SU-DHL-6 (cell line): ENCODE data around the gene TGM3.

ENCODE experiments used
- H2AFZ ChIP-seq: fragments of 200-600 bp; sonication (generic); 2 replicates; pipeline ENCODE4 v1.6.1; 2014; ENCODE audit warnings: low read depth, mild to moderate bottlenecking, moderate library complexity, mixed read lengths, antibody characterized with exemption, low read length; ENCODE audit not compliant: severe bottlenecking
- H3F3A ChIP-seq: fragments of 200-600 bp; shearing (Covaris generic); 2 replicates; pipeline ENCODE4 v1.6.0; 2016; ENCODE audit warnings: antibody characterized with exemption, mild to moderate bottlenecking; ENCODE audit not compliant: insufficient read depth
- H3K27ac ChIP-seq: fragments of 200-600 bp; sonication (generic); 2 replicates; pipeline ENCODE4 v1.5.1; 2016; ENCODE audit warnings: low read depth, mild to moderate bottlenecking, low read length, moderate library complexity, mixed read lengths
- H3K27me3 ChIP-seq: fragments of 200-600 bp; sonication (generic), shearing (Covaris generic); 2 replicates; pipeline ENCODE4 v1.6.0; 2014; ENCODE audit warnings: mild to moderate bottlenecking, low read length
- H3K36me3 ChIP-seq: fragments of 200-600 bp; sonication (generic); 2 replicates; pipeline ENCODE4 v1.6.1; 2014; ENCODE audit warnings: mild to moderate bottlenecking, low read length, mixed read lengths
- H3K4me2 ChIP-seq: fragments of 300-600, 200-600 bp; shearing (Covaris generic), sonication (generic); 2 replicates; pipeline ENCODE4 v1.6.0; 2014; ENCODE audit warnings: low read length, low read depth, mild to moderate bottlenecking; ENCODE audit not compliant: poor library complexity, severe bottlenecking
- H3K4me3 ChIP-seq: fragments of 200-600 bp; sonication (generic); 2 replicates; pipeline ENCODE4 v1.5.1; 2014; ENCODE audit warnings: antibody characterized with exemption, low read length, mild to moderate bottlenecking, mixed read lengths; ENCODE audit not compliant: insufficient read depth, poor library complexity, severe bottlenecking
- H3K79me2 ChIP-seq: fragments of 200-600 bp; sonication (generic); 2 replicates; pipeline ENCODE4 v1.6.1; 2014; ENCODE audit warnings: mild to moderate bottlenecking, low read length, moderate library complexity; ENCODE audit not compliant: insufficient read depth
- H3K9ac ChIP-seq: fragments of 200-600 bp; sonication (generic); 2 replicates; pipeline ENCODE4 v1.7.0; 2014; ENCODE audit warnings: mild to moderate bottlenecking, low read length
- H3K9me2 ChIP-seq: fragments of 200-600 bp; sonication (generic); replicated peaks from 2 replicates; pipeline ENCODE4 v1.6.1; 2014; ENCODE audit warnings: low read length; ENCODE audit not compliant: insufficient read depth
- H3K9me3 ChIP-seq: fragments of 200-600 bp; sonication (generic); 2 replicates; pipeline ENCODE4 v1.6.1; 2014; ENCODE audit warnings: low read length, mixed read lengths; ENCODE audit not compliant: insufficient read depth
- H4K20me1 ChIP-seq: fragments of 200-600 bp; sonication (generic); 2 replicates; pipeline ENCODE4 v1.6.1; 2014; ENCODE audit warnings: low read depth, mild to moderate bottlenecking, antibody characterized with exemption, low read length, moderate library complexity, mixed read lengths
- CTCF ChIP-seq: fragments of 200-600 bp; sonication (generic); IDR thresholded peaks from one replicate; pipeline ENCODE4 v1.5.1; 2017; ENCODE audit warnings: antibody characterized with exemption, mild to moderate bottlenecking, low read length, moderate library complexity; ENCODE audit not compliant: insufficient read depth, poor library complexity, severe bottlenecking
- EZH2phosphoT487 ChIP-seq: fragments of 200-600 bp; sonication (generic), shearing (Covaris generic); conservative IDR thresholded peaks from 2 replicates; pipeline ENCODE4 v1.6.1; 2018; ENCODE audit warnings: mild to moderate bottlenecking, antibody characterized with exemption, low read length, moderate library complexity, mixed read lengths

Gene TGM3

GRCh38 chr20:2341336-2341735 lies 45.5 kb downstream of the TGM3 start:
- Histone ChIP-seq H3K4me2 (no peak overlapping the region), H3K4me3 (no peak overlapping the region), H3F3A (no peaks in the 10 kb centered on the region), H3K9me3 (no peaks in the 10 kb centered on the region), H3K9me2 (no peaks in the 10 kb centered on the region), H3K27me3 (no peaks in the 10 kb centered on the region), H4K20me1 (no peaks in the 10 kb centered on the region), H3K27ac (no peak overlapping the region), H3K36me3 (no peaks in the 10 kb centered on the region), H3K79me2 (no peaks in the 10 kb centered on the region), H3K9ac (no peak overlapping the region), H2AFZ (no peak overlapping the region)
- TF ChIP-seq CTCF (no peak), EZH2phosphoT487 (no peak)

- Histone ChIP-seq H4K20me1 (no peaks in the 10 kb centered on the region), H3K27ac (no peak overlapping the region), H3K4me2 (no peak overlapping the region), H3K27me3 (no peaks in the 10 kb centered on the region), H3K4me3 (no peak overlapping the region), H3K36me3 (no peaks in the 10 kb centered on the region), H2AFZ (no peak overlapping the region), H3F3A (no peaks in the 10 kb centered on the region), H3K9ac (no peak overlapping the region), H3K9me2 (no peaks in the 10 kb centered on the region), H3K9me3 (no peaks in the 10 kb centered on the region), H3K79me2 (no peaks in the 10 kb centered on the region)
- TF ChIP-seq CTCF (no peak), EZH2phosphoT487 (no peak)
Observed at GRCh38 chr20:2342243-2342642, 46.4 kb downstream of the TGM3 start.

GRCh38 chr20:2346188-2346587 lies 50.4 kb downstream of the TGM3 start:
- Histone ChIP-seq H3K9ac (no peak overlapping the region), H3K79me2 (no peaks in the 10 kb centered on the region), H3K27ac (no peak overlapping the region), H3K9me3 (no peaks in the 10 kb centered on the region), H3K4me3 (no peak overlapping the region), H4K20me1 (no peaks in the 10 kb centered on the region), H2AFZ (no peak overlapping the region), H3K4me2 (no peak overlapping the region), H3K36me3 (no peaks in the 10 kb centered on the region), H3K9me2 (no peaks in the 10 kb centered on the region), H3F3A (no peaks in the 10 kb centered on the region), H3K27me3 (no peaks in the 10 kb centered on the region)
- TF ChIP-seq EZH2phosphoT487 = no peak
- no peak for TF ChIP-seq CTCF

GRCh38 chr20:2348336-2348735 lies 52.5 kb downstream of the TGM3 start:
- TF ChIP-seq CTCF (no peak), EZH2phosphoT487 (no peak)
- H3K9ac ChIP-seq = no peak overlapping the region

More at GRCh38 chr20:2348336-2348735, 52.5 kb downstream of the TGM3 start:
- Histone ChIP-seq H3K9me2 (no peaks in the 10 kb centered on the region), H3K27ac (no peak overlapping the region), H3K9me3 (no peaks in the 10 kb centered on the region), H3K4me3 (no peak overlapping the region), H2AFZ (no peak overlapping the region), H4K20me1 (no peaks in the 10 kb centered on the region), H3F3A (no peaks in the 10 kb centered on the region), H3K36me3 (no peaks in the 10 kb centered on the region), H3K4me2 (no peak overlapping the region), H3K27me3 (no peaks in the 10 kb centered on the region), H3K79me2 (no peaks in the 10 kb centered on the region)
